Measurements from ENCODE around the gene SMIM9.

GRCh38 chrX:154850957-154851611 is 16.6 kb upstream of the SMIM9 start:
- TF ChIP-seq CTCF (IDR thresholded peaks at IDR 0.05) (no peak), POLR2A (IDR thresholded peaks at IDR 0.05) (no peak)
